ENCODE data around the gene SS18L1.

The SS18L1 gene

DNA sequence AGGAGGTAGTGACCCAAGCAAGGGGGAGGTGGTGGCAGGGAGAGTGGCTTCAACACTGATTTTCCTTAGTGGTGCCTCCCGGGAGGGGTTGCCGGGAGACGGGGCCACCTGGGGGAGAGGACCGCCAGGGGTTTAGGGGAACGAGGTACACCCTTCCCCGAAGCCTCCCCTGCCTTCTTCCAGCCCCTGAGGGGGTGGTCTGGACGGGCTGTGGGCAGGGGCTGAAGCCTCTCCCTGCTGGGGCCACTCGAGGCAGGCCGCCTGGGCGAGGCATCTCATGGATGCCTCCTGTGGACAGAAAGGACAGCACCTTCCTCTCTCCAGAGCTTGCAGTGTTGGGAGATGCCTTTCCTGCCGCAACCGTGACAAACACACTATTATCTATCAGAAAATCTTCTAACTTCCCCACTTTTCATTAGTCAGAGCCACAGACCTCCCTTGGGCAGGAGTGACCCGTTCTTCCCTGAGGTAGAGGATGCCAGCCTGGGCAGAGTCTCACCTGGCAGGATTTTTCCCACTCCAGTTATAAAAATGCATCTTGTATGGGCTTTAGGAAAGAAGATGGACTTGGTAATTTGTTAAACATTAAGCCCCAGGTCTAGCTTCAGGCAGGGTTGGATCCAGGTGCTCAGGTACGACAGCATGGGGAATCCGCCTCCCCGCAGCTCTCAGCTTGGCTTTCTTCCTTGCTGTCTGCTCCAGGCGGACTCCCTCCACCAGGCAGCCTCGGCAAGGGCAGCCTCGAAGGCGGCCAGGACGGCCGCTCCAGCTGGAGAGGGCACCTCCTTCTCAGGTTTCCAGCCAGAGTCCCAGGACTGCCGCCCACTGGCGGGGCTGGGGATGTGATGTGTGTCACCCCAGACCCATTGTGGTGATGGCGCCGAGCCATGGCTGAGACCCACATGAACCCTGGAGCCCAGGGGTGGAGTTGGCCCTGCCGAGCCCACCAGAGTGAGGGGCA, 65.5 kb downstream of the SS18L1 start:
- no peak for DNase-seq (ENCODE audit: low read depth in 1 of 2, low spot score in 1 of 2)

DNA sequence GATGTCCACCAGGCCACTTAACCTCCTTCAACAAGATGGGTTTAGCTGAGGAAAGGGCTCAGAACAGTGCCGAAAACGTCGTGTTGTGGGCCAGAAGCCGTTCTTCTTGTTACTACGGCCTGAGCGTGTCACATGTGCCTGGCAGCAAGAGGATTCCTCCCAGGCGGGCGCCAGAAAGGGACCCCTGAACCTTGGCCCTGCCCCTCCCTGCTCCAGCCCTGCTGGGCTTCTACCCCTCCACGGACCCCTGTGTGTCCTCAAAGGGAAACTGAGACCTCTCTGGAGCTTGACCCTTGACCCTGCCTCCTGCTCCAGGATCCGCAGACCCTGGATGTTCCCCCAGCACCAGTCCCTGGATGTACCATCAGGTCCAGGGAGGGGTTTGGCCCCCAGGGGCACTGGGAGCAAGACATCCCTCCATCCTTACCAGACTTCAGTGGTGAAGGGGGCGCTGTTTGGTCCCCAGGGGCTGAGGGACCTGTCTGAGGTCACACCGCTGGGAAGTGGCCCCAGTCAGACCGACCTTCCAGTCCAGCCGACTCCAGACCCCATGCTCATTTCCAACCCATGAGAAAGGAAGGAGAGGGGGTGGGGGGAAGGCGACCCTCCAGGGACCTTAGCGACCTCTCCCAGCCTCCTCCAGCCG, 66.4 kb downstream of the SS18L1 start:
- no peak for DNase-seq (ENCODE audit: low read depth in 1 of 2, low spot score in 1 of 2)

DNA sequence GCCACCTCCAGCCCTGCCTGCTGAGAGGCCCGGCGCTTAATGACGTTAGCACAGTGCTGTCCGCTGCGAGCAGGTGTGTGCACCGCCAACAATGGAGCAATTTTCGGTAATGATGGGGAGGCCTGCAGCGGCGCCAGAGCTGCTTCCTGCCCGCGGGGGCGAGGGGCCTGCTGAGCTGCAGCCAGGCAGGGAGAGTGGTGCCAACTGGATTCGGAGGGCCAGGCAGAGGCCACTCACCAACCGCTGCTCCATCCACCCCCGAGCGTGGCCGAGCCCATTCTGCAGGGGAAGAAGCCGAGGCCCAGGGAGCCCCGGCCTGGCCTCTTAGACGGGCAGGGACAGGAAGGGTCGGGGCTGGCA, 66.9 kb downstream of the SS18L1 start:
- DNase-seq (ENCODE audit: low read depth in 1 of 2, low spot score in 1 of 2) = no peak

DNA sequence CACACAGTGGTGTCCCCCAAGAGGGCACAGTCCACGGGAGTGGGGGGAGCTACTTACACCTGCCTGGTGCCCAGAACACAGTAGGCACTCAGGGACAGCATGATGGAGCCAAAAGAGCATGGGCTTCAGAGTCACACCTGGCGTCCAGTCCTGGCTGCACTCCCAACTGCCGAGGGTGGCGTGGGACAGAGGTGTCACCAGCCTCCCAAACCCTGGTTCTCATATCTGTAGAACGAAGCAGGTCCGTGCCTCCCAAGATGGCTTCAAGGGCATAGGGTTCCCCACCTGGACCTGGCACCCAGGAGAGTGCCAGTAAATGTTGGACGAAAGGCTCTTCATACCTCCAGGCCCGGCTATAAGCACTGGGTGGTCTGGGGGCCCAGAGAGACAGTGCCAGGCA, 67.6 kb downstream of the SS18L1 start:
- no peak for DNase-seq (ENCODE audit: low read depth in 1 of 2, low spot score in 1 of 2)

DNA sequence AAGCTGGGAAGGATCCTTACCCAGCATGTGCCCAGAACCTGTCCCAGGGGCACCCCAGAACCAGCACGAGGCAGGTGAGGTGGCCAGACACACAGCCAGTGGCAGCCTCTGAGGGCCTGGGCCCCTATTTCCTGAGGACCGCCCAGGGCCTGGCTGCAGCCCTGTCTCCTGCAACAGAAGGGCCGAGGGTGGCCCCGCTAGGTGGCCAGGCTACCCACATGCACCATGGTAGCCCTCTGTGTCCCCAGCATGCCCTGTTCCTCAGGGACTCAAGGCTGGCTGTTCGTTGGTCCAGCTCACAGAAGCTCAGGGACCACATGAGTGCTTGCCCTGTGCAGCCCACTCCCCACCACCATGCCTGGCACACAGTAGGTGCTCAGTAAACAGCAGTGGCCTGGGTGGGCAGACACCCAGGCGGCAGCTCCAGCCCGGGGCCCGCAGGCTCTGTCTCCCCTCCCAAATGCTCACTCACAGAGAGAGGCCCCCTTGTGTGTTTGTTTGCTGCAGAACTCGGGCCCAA, 68.3 kb downstream of the SS18L1 start:
- no peak for DNase-seq (ENCODE audit: low read depth in 1 of 2, low spot score in 1 of 2)

DNA sequence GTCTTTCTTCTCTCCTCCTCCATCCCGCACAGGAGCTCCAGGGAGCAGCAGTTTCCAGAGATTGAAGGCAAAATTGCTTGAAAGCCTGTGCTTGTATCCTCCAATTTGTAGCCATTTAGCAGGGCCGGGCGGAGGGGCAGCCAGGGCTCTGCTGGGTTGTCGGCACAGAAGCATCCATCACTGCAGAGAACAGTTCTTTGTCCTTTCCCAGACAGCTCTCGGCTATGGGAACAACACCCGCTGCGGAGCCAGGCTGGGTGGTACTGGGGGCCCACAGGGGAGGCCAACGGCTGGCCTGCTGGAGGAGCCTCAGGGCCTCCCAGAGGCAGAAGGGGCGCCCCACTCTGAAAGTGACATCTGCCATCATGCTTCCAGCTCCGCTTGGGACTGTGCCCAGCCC, 68.7 kb downstream of the SS18L1 start:
- no peak for DNase-seq (ENCODE audit: low read depth in 1 of 2, low spot score in 1 of 2)

DNA sequence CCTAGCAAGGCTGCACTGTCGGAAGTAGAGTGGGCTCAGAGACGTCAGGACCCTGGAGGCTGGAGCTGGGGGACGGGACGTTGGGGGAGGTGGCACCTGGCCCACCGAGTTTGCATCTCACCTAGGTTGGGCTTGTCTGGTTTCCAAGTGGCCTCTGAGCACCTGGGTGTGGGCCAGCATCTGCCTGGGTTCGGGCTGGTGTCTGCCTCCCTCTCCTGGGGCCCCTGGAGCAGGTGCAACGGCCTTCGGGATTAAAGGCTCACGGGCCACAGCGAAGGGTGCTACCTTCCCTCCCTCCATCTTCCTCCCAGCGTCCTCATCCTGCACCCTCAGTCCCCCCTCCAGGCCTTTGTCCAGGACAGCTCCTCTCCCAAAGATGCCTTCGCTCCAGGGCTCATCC, 70.5 kb downstream of the SS18L1 start:
- DNase-seq (ENCODE audit: low read depth in 1 of 2, low spot score in 1 of 2) = no peak

DNA sequence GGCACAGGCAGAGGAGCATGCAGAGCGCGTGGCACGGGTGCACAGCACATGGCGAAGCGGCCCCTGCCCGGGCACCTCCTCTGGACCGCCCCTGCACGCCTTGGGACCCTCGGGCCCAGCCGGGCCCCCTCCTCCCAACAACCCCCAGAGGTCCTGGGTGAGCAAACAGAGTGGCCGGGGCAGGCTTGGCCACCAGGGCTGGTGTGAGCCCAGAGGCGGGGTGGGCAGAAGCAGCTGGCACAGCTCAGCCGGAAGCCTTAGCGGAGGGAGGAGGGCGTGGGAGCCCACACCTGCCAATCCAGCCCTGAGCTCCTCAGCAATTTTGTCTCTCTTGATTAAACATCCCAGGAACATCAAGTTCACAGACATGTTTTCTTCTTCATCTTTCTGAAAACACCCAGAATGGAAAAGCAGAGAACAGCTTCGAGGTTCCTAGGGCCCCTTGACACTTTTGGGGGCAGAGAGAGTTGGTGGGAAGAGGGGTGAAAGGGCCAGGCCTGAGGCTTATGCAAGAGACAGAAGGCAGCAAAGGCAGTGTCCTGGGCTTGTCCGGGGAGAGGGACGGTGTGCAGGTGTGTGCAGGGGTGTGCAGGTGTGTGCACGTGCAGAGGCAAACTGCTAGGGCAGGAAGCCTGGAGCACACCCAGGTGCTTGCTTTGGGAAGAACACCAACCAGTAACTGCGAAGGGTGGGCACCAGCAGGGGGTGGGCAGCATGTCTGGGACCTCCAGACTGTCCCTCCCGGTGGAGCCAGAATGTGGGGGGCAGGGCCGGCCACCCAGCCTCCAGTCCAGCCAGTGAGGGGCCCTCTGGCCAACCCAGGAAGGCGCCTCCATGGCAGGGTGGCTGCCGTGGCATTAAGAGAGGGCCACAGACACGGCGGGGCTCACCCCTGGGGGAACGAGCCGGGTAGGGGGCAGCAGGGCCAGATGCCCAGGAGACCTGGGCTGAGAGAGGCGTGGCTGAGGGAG, 71.7 kb downstream of the SS18L1 start:
- DNase-seq (ENCODE audit: low read depth in 1 of 2, low spot score in 1 of 2) = no peak

DNA sequence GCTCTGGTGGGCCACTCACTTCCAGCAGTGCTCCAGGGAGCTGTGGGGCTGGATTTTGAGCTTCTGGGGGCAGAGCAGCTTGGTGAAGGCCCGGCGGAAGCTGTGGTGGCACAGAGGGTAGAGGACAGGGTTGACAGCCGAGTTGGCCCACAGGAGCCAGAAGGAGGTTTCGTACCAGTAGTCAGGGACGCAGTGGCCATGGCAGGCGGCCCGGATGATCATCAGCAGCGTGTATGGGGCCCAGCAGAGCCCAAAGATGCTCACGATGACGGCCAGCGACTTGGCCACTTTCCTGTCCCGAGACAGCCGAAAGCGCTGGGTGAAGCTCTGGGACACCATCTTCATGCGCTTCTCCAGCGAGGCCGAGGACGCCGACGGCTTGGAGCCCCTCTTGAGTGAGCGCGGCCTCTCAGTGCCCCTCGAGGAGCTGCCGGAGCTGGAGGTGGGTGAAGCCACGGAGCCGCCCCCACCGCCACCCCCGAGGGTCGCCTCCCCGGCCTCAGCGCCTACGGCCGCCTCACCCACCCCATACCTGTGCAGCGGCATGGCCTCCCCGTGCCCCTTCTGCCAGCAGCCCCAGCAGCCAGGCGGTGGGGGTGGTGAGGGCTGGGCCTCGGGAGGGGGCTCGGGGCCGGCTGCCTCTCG, 72.5 kb downstream of the SS18L1 start:
- no peak for DNase-seq (ENCODE audit: low read depth in 1 of 2, low spot score in 1 of 2)

DNA sequence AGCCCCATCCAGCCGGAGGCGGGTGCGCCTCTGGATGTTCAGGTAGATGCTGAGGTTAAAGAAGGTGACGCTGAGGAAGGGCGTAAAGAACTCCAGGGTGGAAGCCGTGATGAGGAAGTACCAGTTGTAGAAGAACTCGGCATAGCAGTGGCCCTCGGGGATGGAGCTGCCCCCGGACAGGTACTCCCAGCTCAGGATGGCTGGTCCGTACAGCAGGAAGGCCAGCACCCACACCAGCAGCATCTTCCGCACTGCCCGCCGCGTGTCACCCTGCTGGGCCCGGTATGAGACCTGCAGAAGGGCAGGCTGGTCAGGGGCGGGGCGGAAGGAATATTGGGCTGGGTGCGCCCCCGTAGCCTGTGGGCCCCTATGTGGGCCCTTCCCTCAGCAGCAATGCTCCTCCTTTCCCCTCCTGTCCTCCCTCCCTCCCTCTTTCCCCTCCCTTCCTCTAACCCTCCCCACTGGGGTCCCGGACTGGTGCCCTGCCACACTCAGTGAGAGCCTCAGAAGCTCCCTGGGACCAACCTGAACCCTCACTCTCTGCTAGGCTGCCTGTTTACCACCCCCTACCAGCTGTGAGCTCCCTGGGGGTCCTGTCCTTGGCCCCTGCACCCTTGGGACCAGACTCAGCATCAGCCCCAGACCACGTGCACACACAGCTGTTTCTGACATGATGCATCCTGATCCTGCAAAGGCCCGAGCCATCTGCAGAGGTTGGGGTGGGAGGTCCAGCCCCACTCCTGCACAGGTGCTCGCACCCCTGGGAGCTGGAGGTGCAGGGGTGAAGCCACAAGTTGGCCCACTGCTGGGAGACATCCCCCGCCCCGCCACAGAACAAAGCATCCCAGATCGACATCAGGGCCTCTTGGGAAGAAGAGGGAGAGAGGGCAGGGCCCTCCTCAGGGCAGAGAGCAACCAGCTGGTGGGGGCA, 73.3 kb downstream of the SS18L1 start:
- no peak for DNase-seq (ENCODE audit: low read depth in 1 of 2, low spot score in 1 of 2)

DNA sequence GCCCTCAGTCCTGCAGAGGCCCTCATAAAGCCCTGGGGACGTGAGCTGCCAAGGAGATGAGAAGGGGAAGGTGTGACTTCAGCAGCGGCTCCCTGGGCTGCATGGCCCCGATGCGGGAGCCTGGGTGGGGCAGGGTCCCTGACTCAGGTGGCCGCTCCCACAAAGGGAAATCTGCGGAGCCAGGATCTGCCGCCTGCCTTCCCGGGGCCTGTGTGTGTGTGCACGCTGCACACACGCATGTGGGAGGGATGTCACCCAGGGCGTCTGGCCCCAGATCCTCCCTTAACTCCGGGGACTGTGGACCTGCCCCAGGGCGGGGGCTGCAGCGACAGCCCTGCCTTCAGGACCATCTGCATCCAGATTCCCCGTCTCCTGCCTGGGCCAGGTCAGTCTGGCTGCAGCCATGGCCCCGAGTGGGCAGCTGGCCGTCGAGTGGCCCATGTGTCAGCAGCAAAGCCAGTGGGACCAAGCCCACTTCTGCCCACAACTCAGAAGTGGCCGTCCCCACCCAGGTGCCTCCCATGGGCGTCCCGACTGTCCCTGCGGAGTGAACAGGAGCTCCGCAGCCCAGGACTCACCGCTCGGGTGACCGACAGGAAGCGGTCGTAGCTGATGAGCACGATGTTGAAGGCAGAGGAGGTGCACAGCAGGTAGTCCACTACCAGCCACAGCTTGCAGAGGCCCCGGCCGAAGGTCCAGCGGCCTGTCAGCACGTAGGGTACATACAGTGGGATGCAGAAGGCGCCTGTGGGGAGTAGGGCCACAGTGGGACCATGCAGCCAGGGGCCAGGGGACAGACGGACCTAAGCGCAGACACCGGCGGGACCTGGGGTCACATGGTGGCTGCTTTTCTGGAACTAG, 74.6 kb downstream of the SS18L1 start:
- DNase-seq (ENCODE audit: low read depth in 1 of 2, low spot score in 1 of 2) = no peak

DNA sequence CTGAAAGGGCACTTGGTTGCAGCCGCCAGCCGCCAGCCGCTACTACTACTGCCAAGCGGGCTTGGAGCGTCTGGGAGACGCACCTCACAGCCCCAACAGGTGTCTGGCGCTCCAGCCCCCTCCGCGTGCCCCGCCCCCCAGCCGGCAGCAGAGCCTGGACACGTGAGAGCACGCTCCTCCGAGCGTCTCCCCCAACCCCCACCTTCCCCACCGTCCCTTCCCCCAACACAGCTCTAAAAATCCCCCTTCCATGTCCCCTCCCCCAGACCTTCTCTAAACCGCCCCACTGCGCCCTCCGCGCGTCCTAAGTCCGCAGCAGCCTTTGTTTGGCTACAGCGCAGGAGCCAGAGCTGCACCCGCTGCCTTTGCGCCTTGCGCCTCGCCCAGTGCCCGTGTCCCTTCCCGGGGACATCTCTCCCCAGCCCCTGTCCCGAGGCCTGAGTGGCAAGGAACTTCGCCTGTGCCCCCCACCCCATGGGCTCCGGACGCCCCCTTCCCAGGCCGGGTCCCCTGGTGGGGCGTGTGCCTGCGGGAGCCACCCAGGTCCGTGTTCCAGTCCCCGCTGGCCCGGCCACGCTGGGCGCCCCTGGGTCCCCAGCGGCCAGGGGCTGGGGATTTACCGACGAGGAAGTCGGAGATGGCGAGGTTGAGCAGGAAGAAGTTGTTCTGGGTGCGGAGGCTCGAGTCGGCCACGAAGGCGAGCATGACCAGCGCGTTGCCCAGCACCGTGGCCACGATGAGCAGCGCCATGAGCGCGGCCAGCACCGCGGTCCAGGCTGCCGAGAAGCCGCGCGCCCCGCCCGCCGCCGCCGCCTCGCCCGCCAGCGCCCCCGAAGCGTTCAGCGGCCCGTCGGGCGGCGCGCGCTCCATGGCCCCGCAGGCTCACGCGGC, 75.8 kb downstream of the SS18L1 start:
- no peak for DNase-seq (ENCODE audit: low read depth in 1 of 2, low spot score in 1 of 2)

DNA sequence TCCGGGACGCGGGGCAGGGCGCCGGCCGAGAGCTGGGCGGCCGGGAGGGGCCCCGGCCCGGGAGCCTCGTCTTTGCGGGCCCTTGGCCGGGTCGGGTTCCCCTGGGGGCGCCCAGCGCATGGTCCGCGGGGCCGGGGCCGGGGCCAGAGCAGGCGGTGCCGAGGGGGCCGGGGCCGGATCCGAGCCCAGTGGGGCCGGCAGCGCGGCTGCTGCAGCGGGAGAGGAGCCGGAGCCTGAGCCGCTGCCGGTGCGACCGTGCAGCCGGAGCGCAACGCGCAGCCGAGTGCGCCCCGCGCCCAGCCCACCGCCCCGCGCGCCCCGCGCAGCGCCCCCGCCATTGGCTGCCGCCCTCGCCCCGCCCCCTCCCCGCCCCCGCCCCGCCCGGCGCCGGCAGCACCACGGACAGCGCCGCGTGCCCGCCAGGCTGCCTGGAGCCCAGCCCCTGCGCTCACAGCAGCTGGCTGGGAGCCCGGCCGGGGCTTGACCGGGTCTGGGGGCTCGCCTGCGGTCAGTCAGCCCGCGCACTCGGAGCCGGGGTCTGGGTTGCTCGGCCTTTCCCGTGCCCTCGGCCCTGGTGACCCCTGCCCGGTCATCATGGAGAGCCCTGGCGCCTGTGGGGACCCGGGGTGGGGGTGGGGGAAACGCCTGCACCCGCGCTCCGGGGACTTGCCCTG, 76.6 kb downstream of the SS18L1 start, which contains the start of gene HRH3:
Gene HRH3, minus strand, starts transcription at position 287 of the 674 bp plus-strand sequence. CDS start 308 bp downstream, outside the sequence.
- peak in 1 of 2 donors; percentile 26 for DNase-seq (ENCODE audit: low read depth in 1 of 2, low spot score in 1 of 2)

DNA sequence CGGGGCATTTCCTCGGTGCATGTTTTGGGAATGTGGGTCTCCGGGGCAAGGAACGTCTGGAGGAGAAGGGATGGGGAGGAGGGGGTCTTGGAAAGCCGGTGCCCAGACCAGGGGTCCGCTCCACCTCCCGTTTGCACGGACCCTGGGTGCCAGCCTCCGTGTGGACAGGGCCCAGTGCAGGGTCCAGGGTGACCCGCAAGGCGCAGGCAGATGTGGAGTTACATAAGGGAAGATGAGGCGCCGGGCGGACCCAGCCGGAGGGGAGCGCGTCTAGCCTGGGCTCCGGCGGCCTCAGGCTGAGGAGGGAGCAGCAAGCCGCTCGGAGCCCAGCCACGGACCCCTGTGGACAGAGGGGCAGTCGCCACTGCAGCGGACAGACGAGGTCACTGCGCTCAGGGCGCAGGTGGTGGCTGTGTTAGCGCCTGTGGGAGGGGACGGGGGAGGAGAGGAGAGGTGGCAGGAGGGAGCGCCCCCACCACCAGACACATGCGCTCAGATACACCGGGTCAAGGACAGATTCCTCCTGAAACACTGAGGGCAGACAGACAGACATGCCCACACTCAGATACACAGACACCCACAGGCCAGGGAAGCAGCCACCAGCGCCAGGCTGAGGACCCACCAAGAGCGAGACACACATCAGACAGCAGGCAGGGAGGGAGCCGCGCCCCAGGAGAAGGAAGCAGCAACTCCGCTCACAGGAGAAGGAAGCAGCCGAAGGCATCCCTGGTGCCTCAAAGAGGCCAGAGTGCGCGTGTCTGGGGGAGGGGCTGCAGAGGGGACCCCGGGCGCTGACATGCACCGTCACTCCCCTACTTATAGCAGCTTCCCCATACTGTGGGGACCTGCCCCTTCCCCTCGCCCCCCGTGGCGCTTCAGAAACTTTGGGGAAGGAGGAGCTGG, 77.3 kb downstream of the SS18L1 start:
- no peak for DNase-seq (ENCODE audit: low read depth in 1 of 2, low spot score in 1 of 2)

DNA sequence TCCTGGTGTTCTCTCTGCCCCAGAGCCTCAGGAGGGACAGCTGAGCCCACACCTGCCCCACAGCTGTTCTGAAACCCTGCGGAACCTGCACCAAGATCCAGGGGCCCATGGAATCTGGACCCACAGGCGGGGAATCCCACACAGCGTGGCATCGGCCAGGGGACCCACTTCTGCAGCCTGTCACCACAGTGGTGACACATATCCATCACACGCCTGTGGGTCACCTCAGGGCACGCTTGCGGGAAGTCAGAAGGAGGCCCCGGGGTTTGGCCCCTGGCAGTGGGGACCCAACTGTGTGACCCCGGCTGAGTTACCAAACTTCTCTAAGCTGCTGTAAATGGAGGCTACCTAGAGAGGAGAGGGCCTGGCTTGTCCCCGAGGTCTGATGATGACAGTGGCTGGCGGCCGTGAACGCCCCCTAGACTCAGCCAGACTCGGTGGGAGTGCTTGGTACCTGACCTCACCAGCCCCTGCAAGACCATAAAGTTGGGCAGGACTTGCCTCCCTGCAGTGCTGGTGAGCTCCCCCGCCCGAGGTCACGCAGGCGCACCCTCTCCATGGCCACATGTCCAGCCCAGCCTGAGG, 78.8 kb downstream of the SS18L1 start:
- no peak for DNase-seq (ENCODE audit: low read depth in 1 of 2, low spot score in 1 of 2)

DNA sequence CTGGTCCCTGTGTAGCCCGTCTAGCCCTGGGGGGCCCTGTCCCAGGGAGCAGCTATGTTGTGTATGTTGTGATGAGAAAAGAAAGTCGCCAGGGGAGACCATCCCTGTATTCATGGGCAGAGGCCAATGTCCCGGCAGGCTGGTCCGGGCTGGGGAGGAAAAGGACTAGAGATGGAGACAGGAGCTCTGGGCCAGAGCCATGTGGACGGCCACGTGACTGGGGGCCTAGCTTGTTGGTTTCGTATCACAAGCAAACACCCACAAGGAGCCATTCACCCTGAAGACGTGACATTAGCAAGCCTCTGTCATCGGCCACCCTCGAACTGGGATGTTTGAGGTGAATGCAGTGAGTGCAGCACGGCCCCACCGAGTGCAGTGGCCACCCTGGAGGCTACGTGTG, 79.4 kb downstream of the SS18L1 start:
- no peak for DNase-seq (ENCODE audit: low read depth in 1 of 2, low spot score in 1 of 2)
